OCI-LY1 (cell line): ENCODE results near the gene CA12.

Source experiments
- H2AFZ ChIP-seq: fragments of 200-600 bp; sonication (generic), shearing (Covaris generic); 2 replicates; pipeline ENCODE4 v1.6.0; 2014; ENCODE audit warnings: antibody characterized with exemption, mild to moderate bottlenecking, low read length
- H3F3A ChIP-seq: fragments of 200-600 bp; sonication (generic), shearing (Covaris generic); 2 replicates; pipeline ENCODE4 v1.6.0; 2014; ENCODE audit warnings: mild to moderate bottlenecking, antibody characterized with exemption, low read length, moderate library complexity; ENCODE audit not compliant: insufficient read depth
- H3K27ac ChIP-seq: fragments of 200-600 bp; sonication (generic); 2 replicates; pipeline ENCODE4 v1.5.1; 2014; ENCODE audit warnings: low read length, mixed run types, mild to moderate bottlenecking, low read depth; ENCODE audit not compliant: poor library complexity, severe bottlenecking
- H3K27me3 ChIP-seq: fragments of 200-600 bp; sonication (generic); 2 replicates; pipeline ENCODE4 v1.6.0; 2014; ENCODE audit warnings: antibody characterized with exemption, mild to moderate bottlenecking, low read length, moderate library complexity; ENCODE audit not compliant: insufficient read depth
- H3K36me3 ChIP-seq: fragments of 200-600 bp; sonication (generic); 2 replicates; pipeline ENCODE4 v1.6.1; 2014; ENCODE audit warnings: mild to moderate bottlenecking, antibody characterized with exemption, low read length, moderate library complexity, mixed read lengths; ENCODE audit not compliant: insufficient read depth
- H3K4me1 ChIP-seq: fragments of 200-600 bp; sonication (generic); 2 replicates; pipeline ENCODE4 v1.5.1; 2014; ENCODE audit warnings: mild to moderate bottlenecking, low read length, moderate library complexity; ENCODE audit not compliant: insufficient read depth, severe bottlenecking
- H3K4me2 ChIP-seq: fragments of 200-600 bp; sonication (generic), shearing (Covaris generic); 2 replicates; pipeline ENCODE4 v1.6.1; 2014; ENCODE audit warnings: low read length
- H3K4me3 ChIP-seq: fragments of 200-600 bp; sonication (generic); 2 replicates; pipeline ENCODE4 v1.5.1; 2014; ENCODE audit warnings: low read length, low read depth, mild to moderate bottlenecking, mixed read lengths; ENCODE audit not compliant: poor library complexity, severe bottlenecking
- H3K79me2 ChIP-seq: fragments of 200-600 bp; shearing (Covaris generic); 2 replicates; pipeline ENCODE4 v1.6.1; 2016; ENCODE audit warnings: mixed run types, low read length, mixed read lengths; ENCODE audit not compliant: insufficient read depth
- H3K9ac ChIP-seq: fragments of 200-600 bp; sonication (generic), shearing (Covaris generic); 2 replicates; pipeline ENCODE4 v1.6.1; 2014; ENCODE audit warnings: mild to moderate bottlenecking, low read length, mixed read lengths
- H3K9me2 ChIP-seq: fragments of 200-600 bp; sonication (generic), shearing (Covaris generic); 2 replicates; pipeline ENCODE4 v1.6.1; 2014; ENCODE audit warnings: low read depth, mild to moderate bottlenecking, low read length, mixed read lengths
- H3K9me3 ChIP-seq: fragments of 200-600 bp; shearing (Covaris generic); 2 replicates; pipeline ENCODE4 v1.6.1; 2014; ENCODE audit warnings: low read length, mixed read lengths
- H4K20me1 ChIP-seq: fragments of 200-600 bp; sonication (generic), shearing (Covaris generic); 2 replicates; pipeline ENCODE4 v1.6.0; 2016; ENCODE audit warnings: mild to moderate bottlenecking, low read length; ENCODE audit not compliant: insufficient read depth
- EZH2 ChIP-seq: fragments of 200-600 bp; sonication (generic), shearing (Covaris generic); IDR thresholded peaks from 2 replicates; pipeline ENCODE4 v1.8.0; 2017; ENCODE audit warnings: borderline replicate concordance, mixed run types, mild to moderate bottlenecking, antibody characterized with exemption, low read length, moderate library complexity, mixed read lengths
- TF ChIP-seq, protein P1 (sequence below): fragments of 200-600 bp; sonication (generic), shearing (Covaris generic); IDR thresholded peaks from 2 replicates; pipeline ENCODE4 v1.5.1; 2017; ENCODE audit warnings: mild to moderate bottlenecking, antibody characterized with exemption, low read length, moderate library complexity, mixed read lengths

CA12 gene

DNA sequence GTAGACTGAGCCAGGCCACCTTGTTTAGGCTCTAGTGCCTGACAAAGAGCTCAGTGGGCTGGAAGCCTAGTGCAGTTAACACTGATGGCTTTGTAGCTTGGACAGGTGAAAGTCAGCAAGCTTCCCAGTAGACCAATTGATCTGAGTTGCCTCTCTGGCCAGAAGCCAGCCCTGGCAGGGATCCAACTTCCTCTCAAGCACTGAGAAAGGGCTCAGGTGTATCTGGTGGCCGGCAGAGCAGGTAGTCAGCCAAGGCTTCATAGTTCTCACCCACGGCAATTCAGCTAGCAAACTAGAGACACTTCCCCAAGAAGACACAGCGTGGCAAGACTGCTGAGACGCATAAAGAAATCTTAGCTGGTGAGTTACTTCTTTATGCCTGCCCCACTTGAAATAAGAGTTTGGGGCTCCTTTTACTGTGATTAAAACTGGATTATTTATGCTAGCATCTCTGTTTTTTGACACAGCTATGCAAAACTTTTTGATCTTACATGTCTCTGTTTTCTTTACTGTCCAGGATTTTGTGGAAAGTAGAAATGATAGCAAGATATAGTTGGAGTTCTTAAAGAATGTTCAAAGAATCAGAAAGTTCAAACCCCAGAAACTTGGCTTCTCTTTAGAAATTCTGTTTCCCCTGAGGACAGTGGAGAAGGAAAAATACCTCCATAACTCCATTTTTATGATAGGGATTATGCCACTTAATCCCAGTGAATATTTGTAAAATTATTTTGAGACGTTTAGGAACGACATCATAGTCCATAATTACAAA is 8.4 kb upstream of the CA12 start:
- H3K27ac ChIP-seq: no peak overlapping the region
- H3K4me1 ChIP-seq: no peaks in the 10 kb centered on the region
- H2AFZ ChIP-seq: no peak overlapping the region
- no peaks in the 10 kb centered on the region for H4K20me1 ChIP-seq
- no peak overlapping the region for H3K9ac ChIP-seq
- no peaks in the 10 kb centered on the region; the same call in 1 of the 2 replicates for H3K27me3 ChIP-seq
- no peak overlapping the region for H3K4me3 ChIP-seq
- no peak overlapping the region for H3K4me2 ChIP-seq
- no peaks in the 10 kb centered on the region for H3K9me3 ChIP-seq
- TF ChIP-seq EZH2: no peak
- TF ChIP-seq, protein P1, sequence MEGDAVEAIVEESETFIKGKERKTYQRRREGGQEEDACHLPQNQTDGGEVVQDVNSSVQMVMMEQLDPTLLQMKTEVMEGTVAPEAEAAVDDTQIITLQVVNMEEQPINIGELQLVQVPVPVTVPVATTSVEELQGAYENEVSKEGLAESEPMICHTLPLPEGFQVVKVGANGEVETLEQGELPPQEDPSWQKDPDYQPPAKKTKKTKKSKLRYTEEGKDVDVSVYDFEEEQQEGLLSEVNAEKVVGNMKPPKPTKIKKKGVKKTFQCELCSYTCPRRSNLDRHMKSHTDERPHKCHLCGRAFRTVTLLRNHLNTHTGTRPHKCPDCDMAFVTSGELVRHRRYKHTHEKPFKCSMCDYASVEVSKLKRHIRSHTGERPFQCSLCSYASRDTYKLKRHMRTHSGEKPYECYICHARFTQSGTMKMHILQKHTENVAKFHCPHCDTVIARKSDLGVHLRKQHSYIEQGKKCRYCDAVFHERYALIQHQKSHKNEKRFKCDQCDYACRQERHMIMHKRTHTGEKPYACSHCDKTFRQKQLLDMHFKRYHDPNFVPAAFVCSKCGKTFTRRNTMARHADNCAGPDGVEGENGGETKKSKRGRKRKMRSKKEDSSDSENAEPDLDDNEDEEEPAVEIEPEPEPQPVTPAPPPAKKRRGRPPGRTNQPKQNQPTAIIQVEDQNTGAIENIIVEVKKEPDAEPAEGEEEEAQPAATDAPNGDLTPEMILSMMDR: no peak
- no peaks in the 10 kb centered on the region for H3K9me2 ChIP-seq
- no peaks in the 10 kb centered on the region for H3K79me2 ChIP-seq
- H3F3A ChIP-seq: no peaks in the 10 kb centered on the region
- no peaks in the 10 kb centered on the region for H3K36me3 ChIP-seq

DNA sequence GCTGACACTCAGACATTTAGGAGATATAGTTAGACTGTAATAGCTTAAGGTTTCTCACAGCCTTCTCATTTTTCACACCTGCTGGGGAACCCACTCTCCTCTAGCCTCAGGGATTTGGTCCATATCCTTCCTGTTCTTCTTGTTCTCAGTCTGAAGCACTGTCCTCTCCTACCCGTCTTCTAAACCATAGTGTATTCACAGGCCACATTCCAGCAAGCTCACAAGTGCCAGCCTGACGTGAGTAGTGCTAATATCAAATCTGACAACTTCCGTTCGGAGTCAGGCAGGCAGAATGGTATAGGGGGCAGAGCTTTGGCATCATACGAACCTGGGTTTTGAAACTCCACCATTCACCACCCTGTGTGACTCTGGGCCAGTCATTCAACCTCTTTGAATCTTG is 6.9 kb upstream of the CA12 start:
- H3K79me2 ChIP-seq: no peaks in the 10 kb centered on the region
- no peaks in the 10 kb centered on the region for H3F3A ChIP-seq
- no peak overlapping the region for H3K27ac ChIP-seq
- peaks cover 5% of the 10 kb centered on the region; the same call in 1 of the 2 replicates for H3K27me3 ChIP-seq
- no peaks in the 10 kb centered on the region for H3K36me3 ChIP-seq
- H3K4me3 ChIP-seq: no peak overlapping the region
- H3K9me3 ChIP-seq: no peaks in the 10 kb centered on the region
- TF ChIP-seq, protein P1: no peak
- TF ChIP-seq EZH2: no peak
- H3K9me2 ChIP-seq: no peaks in the 10 kb centered on the region
- no peaks in the 10 kb centered on the region for H3K4me1 ChIP-seq
- no peak overlapping the region for H3K9ac ChIP-seq
- H3K4me2 ChIP-seq: no peak overlapping the region
- no peak overlapping the region for H2AFZ ChIP-seq
- H4K20me1 ChIP-seq: no peaks in the 10 kb centered on the region

DNA sequence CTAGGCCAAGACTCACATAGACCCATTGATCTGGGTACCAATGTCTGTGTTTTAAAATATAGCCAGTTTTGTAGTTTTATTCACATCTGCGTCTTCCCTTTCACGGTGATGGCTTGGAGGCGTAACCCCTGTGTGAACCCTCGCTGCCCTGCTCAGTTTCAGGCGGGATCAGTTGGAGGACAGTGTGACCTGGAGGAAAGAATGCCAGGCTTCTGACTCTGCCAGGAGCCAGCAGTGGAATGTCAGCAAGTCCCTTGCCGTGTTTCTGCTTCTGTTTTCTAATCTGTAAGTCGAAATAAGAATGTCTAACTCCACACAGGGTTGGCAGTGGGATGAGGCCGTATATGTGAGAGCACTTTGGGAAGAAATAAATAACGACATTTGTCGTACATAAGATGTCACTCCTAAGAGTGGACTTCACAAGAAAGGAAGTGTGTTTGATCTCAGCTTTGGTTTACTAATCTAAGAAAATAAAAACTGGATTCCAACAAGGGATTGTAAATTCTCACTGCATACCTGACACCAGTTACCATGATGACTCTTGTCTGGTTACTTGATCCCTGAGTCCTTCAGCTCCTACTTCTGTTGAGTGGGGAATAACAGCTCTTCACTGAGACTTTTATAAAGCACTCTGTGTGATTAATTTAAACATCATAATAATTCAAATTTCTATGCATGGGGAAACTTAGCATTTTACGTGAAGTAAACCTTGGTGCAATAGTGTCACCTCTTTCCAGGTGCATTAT is 6.3 kb upstream of the CA12 start:
- Histone ChIP-seq H3K27ac (no peak overlapping the region), H2AFZ (no peak overlapping the region), H3K9me2 (no peaks in the 10 kb centered on the region)

More for the DNA sequence above, 6.3 kb upstream of the CA12 start:
- Histone ChIP-seq H3K4me3 (no peak overlapping the region), H3K4me2 (no peak overlapping the region), H3K79me2 (no peaks in the 10 kb centered on the region), H3K9me3 (no peaks in the 10 kb centered on the region), H3K36me3 (no peaks in the 10 kb centered on the region), H3K27me3 (peaks cover 5% of the 10 kb centered on the region; the same call in 1 of the 2 replicates), H3K4me1 (no peaks in the 10 kb centered on the region), H3K9ac (no peak overlapping the region), H4K20me1 (no peaks in the 10 kb centered on the region), H3F3A (no peaks in the 10 kb centered on the region)
- TF ChIP-seq EZH2: no peak
- TF ChIP-seq, protein P1: no peak
